ENCODE measurements around the gene CPPED1.
"Not testable (repeated sequence)": the region's sequence is repeated elsewhere in the genome, so short reads cannot be mapped to it uniquely, and the experiment has no call there.

CPPED1 gene

GRCh38 chr16:12803203-12804093, at the start of gene CPPED1:
TSS of gene CPPED1 (minus strand) at chr16:12803887. CDS start at chr16:12803776, 111 bp downstream.
- ATAC-seq: peak; percentile 94
- peak; percentile 92 for DNase-seq

- ATAC-seq (no peak), DNase-seq (no peak)
Observed at GRCh38 chr16:12850186-12850585, 46.5 kb upstream of the CPPED1 start.

DNA sequence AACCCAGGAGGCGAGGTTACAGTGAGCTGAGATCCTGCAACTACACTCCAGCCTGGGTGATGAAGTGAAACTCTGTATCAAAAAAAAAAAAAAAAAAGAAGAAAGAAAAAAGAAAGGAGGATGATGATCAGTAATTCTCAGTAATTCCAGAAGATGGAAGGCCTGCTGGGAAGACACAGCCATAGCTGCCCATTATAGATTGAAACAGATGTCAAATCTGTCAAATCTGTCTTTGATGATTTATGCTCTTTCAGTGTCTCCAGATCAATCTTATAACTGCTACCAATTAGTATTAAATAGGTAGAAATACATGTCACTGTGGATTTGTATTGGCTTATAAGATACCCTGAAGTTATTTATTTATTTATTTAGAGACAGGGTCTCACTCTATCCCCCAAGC, 42.9 kb upstream of the CPPED1 start:
- ATAC-seq (no peak), DNase-seq (no peak)

DNA sequence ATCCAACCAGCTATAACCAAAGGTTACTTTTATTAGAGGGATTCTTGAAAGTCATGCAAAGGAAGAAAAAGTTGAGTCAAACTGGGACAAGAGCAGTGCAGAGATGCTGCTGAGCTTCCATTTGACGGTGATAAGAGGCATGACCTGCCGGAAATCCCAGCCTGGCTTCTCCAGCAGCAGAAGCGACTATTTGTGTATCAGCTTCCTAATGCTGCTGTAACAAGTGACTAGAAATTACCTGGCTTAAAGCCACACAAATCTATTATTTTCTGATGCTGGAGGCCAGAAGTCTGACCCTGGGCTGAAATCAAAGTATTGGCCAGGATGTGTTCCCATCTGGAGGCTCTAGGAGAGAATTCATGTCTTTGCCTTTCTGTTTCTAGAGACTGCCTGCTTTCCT, 41.6 kb upstream of the CPPED1 start:
- DNase-seq (no peak), ATAC-seq (no peak)

GRCh38 chr16:12837756-12838155, 34.1 kb upstream of the CPPED1 start:
- no peak for ATAC-seq
- DNase-seq: no peak

- ATAC-seq (no peak), DNase-seq (no peak)
Observed at GRCh38 chr16:12837291-12837690, 33.6 kb upstream of the CPPED1 start.

GRCh38 chr16:12833926-12834325, 30.2 kb upstream of the CPPED1 start:
- DNase-seq (no peak), ATAC-seq (no peak)

- ATAC-seq: no peak
Observed at GRCh38 chr16:12829096-12829888, 25.6 kb upstream of the CPPED1 start.

GRCh38 chr16:12828206-12828605, 24.5 kb upstream of the CPPED1 start:
- no peak for ATAC-seq

More at GRCh38 chr16:12829096-12829888, 25.6 kb upstream of the CPPED1 start:
- DNase-seq: no peak

DNA sequence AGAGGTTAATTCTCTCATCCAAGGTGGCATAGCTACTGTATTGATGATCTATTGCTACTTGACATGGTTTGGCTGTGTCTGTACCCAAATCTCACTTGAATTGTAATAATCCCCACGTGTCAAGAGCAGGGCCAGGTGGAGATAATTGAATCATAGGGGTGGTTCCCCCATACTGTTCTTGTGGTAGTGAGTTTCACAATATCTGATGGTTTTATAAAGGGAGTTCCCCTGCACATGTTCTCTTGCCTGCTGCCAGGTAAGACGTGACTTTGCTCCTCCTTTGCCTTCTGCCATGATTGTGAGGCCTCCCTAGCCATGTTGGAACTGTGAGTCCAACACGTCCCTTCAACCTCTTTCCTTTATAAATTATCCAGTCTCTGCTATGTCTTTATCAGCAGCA, 22.9 kb upstream of the CPPED1 start:
- ATAC-seq: peak; percentile 78

More at GRCh38 chr16:12828206-12828605, 24.5 kb upstream of the CPPED1 start:
- DNase-seq: no peak

DNA sequence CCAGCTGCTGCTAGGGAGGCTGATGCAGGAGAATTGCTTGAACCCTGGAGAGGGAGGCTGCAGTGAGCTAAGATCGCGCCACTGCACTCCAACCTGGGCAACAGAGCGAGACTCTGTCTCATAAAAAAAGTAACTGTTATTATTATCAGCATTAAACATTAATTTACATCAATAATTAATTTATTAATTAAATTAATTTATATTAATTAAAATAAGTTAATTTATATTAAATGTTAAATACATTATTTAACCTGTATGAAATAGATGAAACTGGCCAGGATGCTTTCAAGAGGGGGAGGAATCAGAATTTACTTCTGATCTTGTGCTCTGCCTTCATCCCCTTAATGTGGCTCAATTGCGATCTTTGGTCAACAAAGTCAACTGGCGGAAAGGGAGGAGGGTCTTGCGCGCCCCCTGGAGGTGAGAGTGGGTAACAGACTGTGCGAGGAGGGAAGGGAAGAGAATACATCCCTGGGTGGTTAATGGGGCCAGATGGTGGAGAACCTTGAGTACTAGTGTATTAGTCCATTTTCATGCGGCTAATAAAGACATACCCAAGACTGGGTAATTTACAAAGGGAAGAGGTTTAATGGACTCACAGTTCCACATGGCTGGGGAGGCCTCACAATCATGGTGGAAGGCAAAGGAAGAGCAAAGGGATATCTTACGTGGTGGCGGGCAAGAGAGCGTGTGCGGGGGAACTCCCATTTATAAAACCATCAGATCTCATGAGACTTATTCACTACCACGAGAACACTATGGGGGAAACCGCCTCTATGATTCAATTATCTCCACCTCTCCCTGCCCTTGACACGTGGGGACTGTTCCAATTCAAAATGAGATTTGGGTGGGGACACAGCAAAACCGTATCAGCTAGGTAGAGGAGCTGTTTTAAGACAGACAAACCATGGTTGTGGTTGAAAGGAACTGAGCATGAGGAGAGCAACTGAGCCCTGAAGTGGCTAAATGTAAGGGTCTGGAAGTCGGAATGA, 15.7 kb upstream of the CPPED1 start:
- ATAC-seq: peak; percentile 68
- peak; percentile 84 for DNase-seq

More for the DNA sequence above, 22.9 kb upstream of the CPPED1 start:
- DNase-seq: no peak

- ATAC-seq: no peak
- no peak for DNase-seq
Observed at GRCh38 chr16:12818326-12818725, 14.6 kb upstream of the CPPED1 start.

GRCh38 chr16:12816791-12817214, 13.1 kb upstream of the CPPED1 start:
- not testable (repeated sequence) for DNase-seq

DNA sequence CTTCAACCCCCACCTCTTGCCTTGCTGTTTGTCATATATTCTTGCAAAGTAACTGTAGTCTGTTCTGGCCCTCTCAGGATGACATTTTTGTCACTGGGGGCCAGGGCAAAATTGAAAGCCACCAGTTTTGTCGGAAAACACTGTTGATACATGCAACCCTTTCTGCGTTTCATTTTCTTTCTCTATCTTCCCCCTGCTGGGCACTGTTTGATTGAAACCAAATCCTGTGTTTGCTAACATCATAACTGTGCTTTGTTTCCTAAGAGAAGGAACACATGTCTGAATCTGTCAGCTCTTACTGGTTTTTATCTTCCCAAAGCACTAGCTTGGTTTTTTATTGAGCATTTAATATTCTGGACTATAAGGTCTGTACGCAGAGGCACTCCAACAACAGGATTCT, 11.7 kb upstream of the CPPED1 start:
- DNase-seq (no peak), ATAC-seq (no peak)

More at GRCh38 chr16:12816791-12817214, 13.1 kb upstream of the CPPED1 start:
- ATAC-seq: not testable (repeated sequence)

- not testable (repeated sequence) for DNase-seq, ATAC-seq
Observed at GRCh38 chr16:12813734-12814133, 10.0 kb upstream of the CPPED1 start.

- ATAC-seq, DNase-seq: not testable (repeated sequence)
Observed at GRCh38 chr16:12813321-12813720, 9.6 kb upstream of the CPPED1 start.

GRCh38 chr16:12811441-12812383, 8.0 kb upstream of the CPPED1 start:
- DNase-seq: no peak
- ATAC-seq: no peak

DNA sequence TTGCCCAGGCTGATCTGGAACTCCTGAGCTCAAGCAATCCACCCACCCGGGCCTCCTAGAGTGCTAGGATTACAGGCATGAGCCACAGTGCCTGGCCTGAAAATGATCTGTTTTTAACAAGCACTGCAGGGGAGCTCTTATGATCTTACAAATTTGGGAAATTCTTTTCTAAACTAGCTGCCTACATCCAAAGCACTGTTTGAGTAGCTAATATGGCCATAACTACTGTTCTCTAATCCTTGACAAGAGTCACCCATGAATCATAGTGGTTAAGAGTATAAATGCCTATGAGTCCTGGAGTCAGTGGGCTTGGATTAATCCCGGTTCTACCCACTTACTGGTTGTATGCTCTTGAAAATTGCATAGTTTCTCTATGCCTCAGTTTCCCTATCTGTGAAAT, 1.4 kb upstream of the CPPED1 start:
- DNase-seq (no peak), ATAC-seq (no peak)

GRCh38 chr16:12804395-12804794, 708 bp upstream of the CPPED1 start:
- no peak for DNase-seq
- ATAC-seq: no peak

- ATAC-seq (no peak), DNase-seq (no peak)
Observed at GRCh38 chr16:12802661-12803060, 1.0 kb downstream of the CPPED1 start.
